Peyer's patch (tissue), 4 donors: ENCODE results near the gene POU3F3. TPM values are rescaled to one million over a fixed set of nuclear protein-coding genes. Genes with fewer than 3 reads are reported as not detected.

Experiments used
- DNase-seq, 3 donors: peaks; one replicate each; pipeline ENCODE4 v3.0.0-alpha.2; 2017 to 2019
- H3K27ac ChIP-seq, 4 donors: fragments of 200-600 bp; sonication (generic); one replicate each; pipeline ENCODE4 v1.5.1; 2016 to 2019
- H3K27me3 ChIP-seq, 2 donors: fragments of 200-600 bp; sonication (generic); one replicate each; pipeline ENCODE4 v1.5.1; 2019
- H3K36me3 ChIP-seq, 3 donors: fragments of 200-600 bp; sonication (generic); one replicate each; pipeline ENCODE4 v1.5.1; 2016 to 2019
- H3K4me1 ChIP-seq, 4 donors: fragments of 200-600 bp; sonication (generic); one replicate each; pipeline ENCODE4 v1.5.1; 2016 to 2019
- H3K4me3 ChIP-seq, 4 donors: fragments of 200-600 bp; sonication (generic); 1 replicate in 3 of 4; 2 replicates in 1 of 4; pipeline ENCODE4 v1.5.1; 2016 to 2019; ENCODE audit warnings: mild to moderate bottlenecking in 1 of 4
- H3K9me3 ChIP-seq, 4 donors: fragments of 200-600 bp; sonication (generic); one replicate each; pipeline ENCODE4 v1.5.1; 2016 to 2019; ENCODE audit warnings: mild to moderate bottlenecking in 1 of 4
- CTCF ChIP-seq, 6 experiments: fragments of 450-650 bp in 4 of 6; fragments of 200-600 bp in 2 of 6; sonication (generic) in 1 of 6; IDR thresholded peaks; one replicate each; pipeline ENCODE4 v1.5.1; 2017 to 2019; ENCODE audit warnings: antibody characterized with exemption in 6 of 6, mild to moderate bottlenecking in 3 of 6, moderate library complexity in 1 of 6
- POLR2A ChIP-seq, 2 donors: fragments of 450-650 bp; IDR thresholded peaks; one replicate each; pipeline ENCODE4 v1.5.1; 2017; ENCODE audit warnings: antibody characterized with exemption in 2 of 2, mild to moderate bottlenecking in 2 of 2, moderate library complexity in 2 of 2
- total RNA-seq, 4 donors: library from RNA; depleted of rRNA; stranded (reverse); fragments of >200 nt; gene quantifications; one replicate each; pipeline ENCODE4 v1.1.0, GENCODE V29; 2016

POU3F3 gene
- total RNA-seq, 4 donors from 2014 or later = 0.18 to 0.40 TPM; not detected in 2

GRCh38 chr2:104872866-104873688 is 19.2 kb downstream of the POU3F3 start:
- H3K27me3 ChIP-seq = peaks cover 0 to 14% of the 10 kb centered on the region in 2 donors
- peaks cover 0 to 18% (median 0%) of the 10 kb centered on the region in 4 donors for H3K4me1 ChIP-seq
- peak overlapping the region; percentile 26 to 70 (median 55) for H3K4me3 ChIP-seq
- TF ChIP-seq POLR2A (IDR thresholded peaks at IDR 0.05) = no peak
- TF ChIP-seq CTCF (IDR thresholded peaks at IDR 0.05) = peak in 5 of 6 experiments; percentile 9 to 64 (median 52)
- no peak overlapping the region for H3K27ac ChIP-seq
- H3K9me3 ChIP-seq = no peaks in the 10 kb centered on the region
- peak; percentile 36 to 79 (median 71) for DNase-seq
- no peaks in the 10 kb centered on the region for H3K36me3 ChIP-seq

- Histone ChIP-seq H3K27ac (no peak overlapping the region), H3K4me1 (peaks cover 0 to 18% (median 0%) of the 10 kb centered on the region in 4 donors), H3K27me3 (peaks cover 0 to 14% of the 10 kb centered on the region in 2 donors), H3K9me3 (no peaks in the 10 kb centered on the region), H3K36me3 (no peaks in the 10 kb centered on the region), H3K4me3 (peak overlapping the region in 3 of 4 donors; percentile 47 to 70 (median 63))
- TF ChIP-seq POLR2A (IDR thresholded peaks at IDR 0.05) = no peak
- no peak for TF ChIP-seq CTCF (IDR thresholded peaks at IDR 0.05)
- DNase-seq = no peak
These were observed 19.8 kb downstream of the POU3F3 start for GRCh38 chr2:104873689-104874054.

GRCh38 chr2:104874230-104874629 is 20.3 kb downstream of the POU3F3 start:
- peaks cover 0 to 18% (median 0%) of the 10 kb centered on the region in 4 donors for H3K4me1 ChIP-seq
- H3K27me3 ChIP-seq = peaks cover 0 to 14% of the 10 kb centered on the region in 2 donors
- DNase-seq = peak in 1 of 3 donors; percentile 37
- H3K4me3 ChIP-seq = no peak overlapping the region
- TF ChIP-seq CTCF (IDR thresholded peaks at IDR 0.05) (no peak), POLR2A (IDR thresholded peaks at IDR 0.05) (no peak)
- no peaks in the 10 kb centered on the region for H3K36me3 ChIP-seq
- no peak overlapping the region for H3K27ac ChIP-seq
- H3K9me3 ChIP-seq = no peaks in the 10 kb centered on the region

- Histone ChIP-seq H3K36me3 (no peaks in the 10 kb centered on the region), H3K27me3 (peaks cover 0 to 14% of the 10 kb centered on the region in 2 donors), H3K9me3 (no peaks in the 10 kb centered on the region), H3K4me3 (no peak overlapping the region), H3K4me1 (peaks cover 0 to 18% (median 0%) of the 10 kb centered on the region in 4 donors), H3K27ac (no peak overlapping the region)
- TF ChIP-seq POLR2A (IDR thresholded peaks at IDR 0.05) (no peak), CTCF (IDR thresholded peaks at IDR 0.05) (no peak)
- no peak for DNase-seq
These were observed 21.3 kb downstream of the POU3F3 start for GRCh38 chr2:104875262-104875661.

DNA sequence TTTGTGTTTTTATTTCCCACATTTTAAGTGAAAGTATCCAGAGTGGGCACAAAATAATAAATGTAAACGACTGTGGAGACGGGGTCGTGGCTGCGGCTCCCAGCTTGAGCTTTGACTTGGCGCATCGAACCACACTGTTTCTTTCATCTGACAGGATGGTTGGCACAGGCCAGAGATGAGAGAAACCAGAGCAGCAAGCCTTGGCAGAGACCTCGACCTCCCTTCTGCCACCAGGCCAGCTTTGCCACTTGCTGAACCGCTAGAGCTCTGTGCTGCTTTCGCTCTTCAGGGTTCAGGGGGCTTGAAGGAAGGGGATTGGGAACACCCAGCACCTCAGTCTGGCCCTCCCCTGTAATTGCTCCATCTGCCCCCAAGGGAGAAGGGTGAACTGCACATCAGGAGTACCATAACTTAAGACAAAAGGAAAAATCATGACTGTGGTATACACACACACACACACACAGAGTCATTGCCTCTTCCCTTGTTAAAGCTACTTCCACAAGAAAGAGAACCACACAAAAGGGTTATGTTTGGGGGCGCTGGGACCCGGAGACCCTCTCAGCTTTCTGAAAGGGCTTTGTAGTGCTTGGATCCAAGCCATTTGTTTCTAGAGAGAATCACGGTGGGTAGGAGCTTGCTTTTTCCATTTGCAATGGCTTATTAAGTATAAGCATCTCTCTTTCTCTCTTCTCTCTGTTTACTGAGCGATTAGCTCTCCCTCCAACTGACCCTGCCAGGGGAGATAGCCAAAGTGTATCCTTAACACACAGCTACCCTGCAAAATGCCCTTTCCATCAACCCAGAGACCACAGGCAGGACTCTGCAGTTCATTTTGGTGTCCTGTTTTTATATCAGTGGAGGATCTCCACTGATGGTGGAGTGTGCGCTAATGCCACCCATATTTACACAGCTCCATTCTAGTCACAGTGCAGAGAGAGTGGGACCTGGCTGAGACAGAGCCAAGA is 23.0 kb downstream of the POU3F3 start:
- peaks cover 0 to 13% (median 0%) of the 10 kb centered on the region in 4 donors for H3K4me1 ChIP-seq

More for the DNA sequence above, 23.0 kb downstream of the POU3F3 start:
- DNase-seq = peak in 1 of 3 donors; percentile 11
- no peak overlapping the region for H3K4me3 ChIP-seq
- no peak for TF ChIP-seq POLR2A (IDR thresholded peaks at IDR 0.05)
- no peak for TF ChIP-seq CTCF (IDR thresholded peaks at IDR 0.05)
- H3K27me3 ChIP-seq = peaks cover 0 to 11% of the 10 kb centered on the region in 2 donors
- H3K36me3 ChIP-seq = no peaks in the 10 kb centered on the region
- H3K27ac ChIP-seq = no peak overlapping the region
- H3K9me3 ChIP-seq = no peaks in the 10 kb centered on the region
